ENCODE measurements around the gene COL16A1.

Gene COL16A1

GRCh38 chr1:31615414-31615813, 88.4 kb downstream of the COL16A1 start:
- no peak overlapping the region for H3K27ac ChIP-seq
- TF ChIP-seq CTCF (conservative IDR thresholded peaks at IDR 0.05) = no peak
- TF ChIP-seq ZFX (IDR thresholded peaks at IDR 0.05) = no peak

GRCh38 chr1:31614414-31615005, 89.3 kb downstream of the COL16A1 start:
- TF ChIP-seq CTCF (conservative IDR thresholded peaks at IDR 0.05) (no peak), ZFX (IDR thresholded peaks at IDR 0.05) (no peak)
- H3K27ac ChIP-seq = no peak overlapping the region

GRCh38 chr1:31609514-31610118, 94.2 kb downstream of the COL16A1 start:
- TF ChIP-seq ZFX (IDR thresholded peaks at IDR 0.05) = no peak
- TF ChIP-seq CTCF (conservative IDR thresholded peaks at IDR 0.05) = no peak
- no peak overlapping the region for H3K27ac ChIP-seq

- TF ChIP-seq ZFX (IDR thresholded peaks at IDR 0.05) (no peak), CTCF (conservative IDR thresholded peaks at IDR 0.05) (no peak)
- H3K27ac ChIP-seq = no peak overlapping the region
Observed at GRCh38 chr1:31607360-31607759, 96.5 kb downstream of the COL16A1 start.

GRCh38 chr1:31605908-31606427, 97.8 kb downstream of the COL16A1 start:
- H3K27ac ChIP-seq = no peak overlapping the region

More at GRCh38 chr1:31605908-31606427, 97.8 kb downstream of the COL16A1 start:
- TF ChIP-seq ZFX (IDR thresholded peaks at IDR 0.05) (no peak), CTCF (conservative IDR thresholded peaks at IDR 0.05) (no peak)
